KOPT-K1 (cell line): Measurements from ENCODE around the gene ZFYVE19.
"Not testable (repeated sequence)": the region's sequence is repeated elsewhere in the genome, so short reads cannot be mapped to it uniquely, and the experiment has no call there.

Experiments used
- H3K27ac ChIP-seq: fragments of 200-600 bp; sonication (generic); 2 replicates; pipeline ENCODE4 v1.5.1; 2016; ENCODE audit warnings: antibody characterized with exemption, mild to moderate bottlenecking, low read depth, low read length; ENCODE audit not compliant: poor library complexity, severe bottlenecking
- H3K36me3 ChIP-seq: fragments of 200-600 bp; sonication (generic); 2 replicates; pipeline ENCODE4 v1.5.1; 2017; ENCODE audit warnings: antibody characterized with exemption, mild to moderate bottlenecking, low read length, moderate library complexity; ENCODE audit not compliant: insufficient read depth
- H3K9me3 ChIP-seq: fragments of 200-600 bp; sonication (generic); 2 replicates; pipeline ENCODE4 v1.5.1; 2017; ENCODE audit warnings: antibody characterized with exemption, low read length, mild to moderate bottlenecking; ENCODE audit not compliant: insufficient read depth, poor library complexity, severe bottlenecking

ZFYVE19 gene

DNA sequence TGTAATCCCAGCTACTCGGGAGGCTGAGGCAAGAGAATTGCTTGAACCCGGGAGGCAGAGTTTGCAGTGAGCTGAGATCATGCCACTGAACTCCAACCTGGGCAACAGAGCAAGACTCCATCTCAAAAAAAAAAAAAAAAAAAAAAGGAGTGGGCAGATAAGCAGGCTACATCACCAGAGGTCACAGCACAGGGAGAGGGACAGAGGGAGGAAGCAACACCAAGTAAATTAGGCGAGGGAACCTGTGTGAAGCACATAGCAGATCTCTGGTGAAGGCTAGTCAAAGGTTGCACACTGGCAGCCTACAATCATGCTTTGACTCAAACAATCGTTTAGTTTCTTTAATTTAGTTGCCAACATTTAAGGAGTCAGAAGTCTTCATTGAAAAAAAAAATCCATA lies 54.3 kb downstream of the ZFYVE19 start:
- not testable (repeated sequence) for H3K36me3 ChIP-seq, H3K9me3 ChIP-seq, H3K27ac ChIP-seq

DNA sequence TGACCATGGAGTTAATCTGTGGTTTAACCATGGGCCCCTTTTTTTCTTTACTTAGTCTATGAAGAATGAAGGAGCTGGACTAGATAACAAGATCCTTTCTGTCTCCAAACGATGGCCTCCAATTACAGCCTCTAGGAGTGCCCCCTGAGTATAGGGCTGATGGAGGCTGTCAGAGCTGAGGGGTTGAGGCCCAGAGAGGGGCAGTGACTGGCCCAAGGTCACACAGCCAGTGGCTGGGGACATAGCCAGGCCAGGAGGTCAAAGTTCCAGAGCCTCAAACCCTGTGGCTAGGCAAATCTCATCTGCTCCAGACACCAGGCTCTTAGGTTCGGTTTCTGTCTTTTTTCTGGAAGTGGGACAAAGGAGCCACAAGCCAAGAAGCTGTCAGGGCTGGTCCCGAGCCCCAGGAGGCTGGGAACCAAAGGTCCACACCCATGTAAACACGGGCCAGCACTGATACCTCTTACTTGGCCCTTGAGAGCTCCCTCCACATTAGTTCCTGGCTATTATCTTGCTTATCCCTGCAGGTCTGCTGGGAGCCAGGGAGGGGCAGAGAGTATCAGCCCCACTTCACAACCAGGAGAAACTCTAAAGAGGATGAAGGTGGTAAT lies 56.9 kb downstream of the ZFYVE19 start:
- H3K9me3 ChIP-seq = no peaks in the 10 kb centered on the region
- H3K27ac ChIP-seq = no peak overlapping the region

More for the DNA sequence above, 56.9 kb downstream of the ZFYVE19 start:
- no peaks in the 10 kb centered on the region for H3K36me3 ChIP-seq
